Dermis microvascular lymphatic vessel endothelial cell (primary cell): ENCODE data around the gene SHISA7. TPM values are rescaled to one million over a fixed set of nuclear protein-coding genes. Genes with fewer than 3 reads are reported as not detected.
A peak's percentile ranks its signal among the peaks of the same experiment; 100 is the strongest.

Source experiments
- DNase-seq, 2 donors: peaks; one replicate each; pipeline versions ENCODE4 v3.0.0 to v3.0.0-alpha.2; 2010; ENCODE audit warnings: low read depth in 2 of 2
- total RNA-seq: library from RNA; depleted of rRNA; stranded (reverse); fragments of >200 nt; gene quantifications from 2 replicates; pipeline ENCODE4 v1.2.1, GENCODE V29; 2014

The SHISA7 gene
- total RNA-seq, result not detected in 2 replicates

DNA sequence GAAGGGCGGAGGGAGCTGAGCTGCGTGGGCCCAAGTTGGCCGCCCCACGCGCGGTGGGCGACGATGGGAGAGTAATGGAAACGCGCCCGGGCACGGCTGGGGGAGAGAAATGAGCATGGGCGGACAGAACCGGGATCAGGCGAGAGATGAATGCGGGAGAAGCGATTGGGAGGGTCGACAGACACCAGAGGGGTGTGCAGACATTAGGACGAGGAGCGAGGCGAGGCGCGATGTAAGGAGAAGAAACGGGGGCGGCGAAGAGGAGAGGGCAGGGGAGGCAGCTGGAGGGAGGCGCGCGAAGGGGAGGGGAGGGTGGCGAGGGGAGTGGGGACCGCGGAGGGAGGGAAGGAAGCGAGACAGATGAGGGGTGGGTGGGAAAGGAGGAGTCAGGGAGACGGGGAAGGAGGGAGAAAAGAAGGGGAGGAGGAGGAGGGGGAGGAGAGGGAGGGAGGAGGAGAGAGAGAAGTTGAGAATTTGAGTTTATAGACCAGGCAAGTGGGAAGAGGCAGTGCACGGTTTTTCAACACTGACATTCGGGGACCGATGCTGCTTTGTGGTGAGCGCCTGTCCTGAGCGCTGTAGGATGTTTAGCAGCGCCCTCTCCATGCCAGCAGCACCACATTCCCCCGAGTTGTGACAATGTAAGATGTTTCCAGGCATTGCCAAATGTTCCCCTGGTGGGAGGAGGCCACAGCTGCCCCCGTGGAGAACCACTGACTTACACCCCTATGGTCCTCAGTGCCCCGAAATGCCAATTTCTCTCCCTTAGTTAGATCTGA, at the start of gene SHISA7:
TSS of gene SHISA7 (minus strand) at position 256 of the 779 bp plus-strand sequence. CDS start 437 bp downstream, outside the sequence.
- no peak for DNase-seq

DNA sequence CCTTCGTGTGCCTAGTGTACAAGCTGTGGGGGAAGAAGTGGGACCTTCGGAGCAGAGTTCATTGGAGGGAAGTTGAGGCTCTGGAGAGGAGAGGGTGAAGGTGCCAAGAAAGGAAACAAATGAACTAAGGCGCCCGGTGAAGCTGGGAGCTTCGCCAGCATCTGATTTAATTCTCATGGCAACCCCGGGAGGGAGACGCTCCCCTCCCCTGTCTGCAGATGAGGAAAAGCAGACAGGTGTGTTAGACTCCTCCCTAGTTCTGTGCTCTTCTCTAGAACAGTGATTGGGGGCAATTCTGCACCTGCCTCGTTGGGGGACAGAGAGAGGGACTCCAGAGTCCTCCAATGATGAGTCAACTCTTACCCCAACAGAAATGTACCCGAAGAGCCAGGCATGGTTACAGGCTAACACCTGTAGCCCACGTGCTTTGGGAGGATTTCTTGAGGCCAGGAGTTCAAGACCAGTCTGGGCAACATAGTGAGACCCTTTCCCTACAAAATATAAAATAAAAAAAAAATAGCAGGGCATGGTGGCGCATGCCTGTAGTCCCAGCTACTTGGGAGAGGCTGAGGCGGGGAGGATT, 49.4 kb upstream of the SHISA7 start:
- no peak for DNase-seq

DNA sequence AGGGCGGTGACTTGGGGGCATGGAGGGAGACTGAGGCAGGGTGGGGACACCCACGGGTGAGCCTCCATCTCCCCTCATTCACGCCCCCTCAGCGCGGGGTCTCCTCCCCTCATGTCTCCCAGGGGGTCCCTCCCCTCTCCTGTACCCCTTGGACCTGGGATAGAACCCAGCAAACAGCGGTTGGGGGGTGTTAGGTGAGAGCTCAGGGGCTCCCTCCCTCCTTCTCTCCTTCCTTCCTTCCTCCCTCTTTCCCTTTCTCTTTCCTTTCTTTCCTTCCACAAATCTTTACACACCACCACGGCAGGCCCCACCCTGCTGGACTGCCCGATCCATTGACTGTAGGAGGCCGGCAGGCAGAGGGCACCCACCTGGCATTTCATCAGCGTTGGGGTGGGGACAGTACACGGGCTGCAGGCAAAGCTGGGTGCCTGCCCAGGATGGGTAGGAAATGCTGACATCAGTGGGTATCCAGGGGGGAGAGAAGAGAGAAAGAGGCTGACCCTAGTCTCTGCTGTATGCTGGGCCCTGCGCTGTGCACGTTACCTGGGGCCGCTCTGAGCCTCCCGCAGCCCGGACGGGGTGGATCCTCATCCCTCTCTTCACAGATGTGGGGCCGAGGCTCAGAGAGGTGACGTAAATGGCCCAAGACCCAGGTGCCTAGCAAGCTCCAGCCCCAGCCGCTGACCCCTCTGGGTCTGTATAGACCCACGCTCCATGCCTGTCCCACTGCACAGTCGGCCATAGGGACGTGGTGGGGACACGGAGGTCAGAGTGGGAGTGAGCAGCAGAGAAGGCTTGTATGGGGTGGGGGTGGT, 48.7 kb upstream of the SHISA7 start:
- no peak for DNase-seq

- no peak for DNase-seq
Observed at GRCh38 chr19:55490478-55491432, 47.7 kb upstream of the SHISA7 start.

DNA sequence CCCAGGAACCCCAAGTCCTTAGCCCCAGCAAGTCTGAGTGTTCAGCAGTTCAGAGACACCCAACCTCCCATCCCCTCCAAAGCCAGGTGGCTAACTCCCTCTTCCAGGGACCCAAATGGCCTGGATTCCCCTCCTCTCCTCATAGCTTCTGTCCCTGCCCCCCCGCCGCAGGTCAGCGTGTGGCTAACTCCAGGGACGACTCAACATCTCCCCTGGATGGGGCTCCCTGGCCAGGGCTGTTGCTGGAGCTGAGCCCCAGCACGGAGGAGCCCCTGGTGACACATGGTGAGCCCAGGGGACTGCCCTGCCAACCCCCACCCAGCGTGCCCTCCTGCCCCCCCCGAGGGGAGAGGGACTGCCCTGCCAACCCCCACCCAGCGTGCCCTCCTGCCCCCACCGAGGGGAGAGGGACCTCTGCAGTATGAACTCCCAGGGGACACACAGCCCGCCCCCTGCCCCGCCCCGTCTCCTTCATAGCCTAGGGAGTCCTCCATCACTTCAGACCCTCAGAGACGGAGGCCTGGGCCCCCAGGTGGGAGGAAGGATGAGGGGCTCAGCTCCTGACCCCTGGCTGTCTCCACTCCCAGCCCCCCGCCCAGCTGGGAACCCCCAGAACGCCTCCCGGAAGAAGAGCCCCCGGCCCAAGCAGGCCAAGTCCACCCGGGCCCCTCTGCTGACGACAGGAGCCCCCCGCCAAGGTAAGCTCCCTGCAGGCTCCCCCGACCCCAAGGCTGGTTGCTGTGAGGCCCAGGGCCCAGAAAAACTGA, 46.8 kb upstream of the SHISA7 start:
- DNase-seq, result no peak

DNA sequence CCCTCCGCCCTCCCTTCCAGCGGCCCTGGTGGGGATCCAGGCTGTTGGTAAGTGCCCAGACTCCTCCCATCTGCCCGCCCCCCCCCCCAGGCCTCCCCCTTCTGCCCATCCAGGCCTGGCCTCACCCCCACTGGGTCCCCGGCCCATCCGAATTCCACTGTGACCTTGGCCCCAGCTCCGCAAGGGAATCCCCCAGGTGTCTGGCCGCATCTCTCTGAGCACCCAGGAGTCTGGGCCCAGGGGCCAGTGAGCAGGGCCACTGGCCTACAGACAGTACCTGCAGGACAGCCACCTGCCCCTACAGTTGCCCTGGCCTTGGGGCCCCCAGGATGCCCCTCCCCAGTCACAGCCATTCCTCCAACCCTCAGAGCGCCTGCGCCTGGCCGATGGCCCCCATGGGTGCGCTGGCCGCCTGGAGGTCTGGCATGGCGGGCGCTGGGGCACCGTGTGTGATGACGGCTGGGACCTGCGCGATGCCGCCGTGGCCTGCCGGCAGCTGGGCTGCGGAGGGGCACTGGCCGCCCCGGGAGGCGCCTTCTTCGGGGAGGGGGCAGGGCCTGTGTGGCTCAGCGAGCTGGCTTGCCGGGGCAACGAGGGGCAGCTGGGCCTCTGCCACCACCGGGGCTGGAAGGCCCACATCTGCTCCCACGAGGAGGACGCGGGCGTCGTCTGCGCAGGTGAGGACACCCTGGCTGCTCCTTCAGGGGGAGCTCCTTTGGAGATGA, 46.0 kb upstream of the SHISA7 start:
- no peak for DNase-seq

DNA sequence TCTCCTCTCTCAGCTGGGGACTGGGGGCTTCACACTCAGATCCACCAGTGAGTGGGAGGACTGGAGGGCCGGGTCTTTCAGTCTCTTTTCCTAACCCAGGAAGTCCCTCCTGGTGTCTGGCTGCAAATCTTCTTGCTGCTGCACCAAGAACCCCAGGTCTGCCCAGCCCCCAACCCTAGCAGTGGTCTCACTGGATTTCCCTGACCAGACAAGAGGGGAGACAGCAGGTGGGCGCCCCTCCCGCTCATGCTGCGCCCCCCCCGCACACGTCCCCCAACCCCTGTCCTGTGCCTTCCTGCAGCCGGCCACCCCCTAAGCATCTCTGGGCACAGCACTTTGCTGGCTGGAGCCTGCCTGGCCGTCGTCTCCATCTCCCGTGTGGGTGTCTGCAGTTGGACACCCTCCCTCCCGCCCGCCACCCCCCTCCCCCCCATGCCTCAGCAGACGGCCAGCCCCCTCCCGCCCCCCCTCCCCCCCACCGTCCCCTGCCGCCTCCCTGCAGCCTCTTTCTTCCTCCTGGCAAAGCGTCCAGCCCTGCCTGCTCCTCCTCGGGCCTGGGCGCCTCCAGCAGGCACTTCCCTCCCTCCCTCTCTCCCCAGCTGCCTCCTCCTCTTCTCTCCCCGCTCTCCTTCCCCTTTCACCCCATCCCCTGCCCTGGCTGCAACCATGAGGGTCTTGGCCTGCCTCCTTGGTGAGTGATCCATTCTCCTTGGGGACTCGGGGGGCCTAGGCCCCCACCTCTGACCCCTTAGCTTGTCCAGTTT, 45.0 kb upstream of the SHISA7 start, which contains the start of gene SSC5D:
TSS of gene SSC5D (plus strand) at position 513 of the 764 bp plus-strand sequence. CDS start at position 667, 154 bp downstream.
- no peak for DNase-seq

DNA sequence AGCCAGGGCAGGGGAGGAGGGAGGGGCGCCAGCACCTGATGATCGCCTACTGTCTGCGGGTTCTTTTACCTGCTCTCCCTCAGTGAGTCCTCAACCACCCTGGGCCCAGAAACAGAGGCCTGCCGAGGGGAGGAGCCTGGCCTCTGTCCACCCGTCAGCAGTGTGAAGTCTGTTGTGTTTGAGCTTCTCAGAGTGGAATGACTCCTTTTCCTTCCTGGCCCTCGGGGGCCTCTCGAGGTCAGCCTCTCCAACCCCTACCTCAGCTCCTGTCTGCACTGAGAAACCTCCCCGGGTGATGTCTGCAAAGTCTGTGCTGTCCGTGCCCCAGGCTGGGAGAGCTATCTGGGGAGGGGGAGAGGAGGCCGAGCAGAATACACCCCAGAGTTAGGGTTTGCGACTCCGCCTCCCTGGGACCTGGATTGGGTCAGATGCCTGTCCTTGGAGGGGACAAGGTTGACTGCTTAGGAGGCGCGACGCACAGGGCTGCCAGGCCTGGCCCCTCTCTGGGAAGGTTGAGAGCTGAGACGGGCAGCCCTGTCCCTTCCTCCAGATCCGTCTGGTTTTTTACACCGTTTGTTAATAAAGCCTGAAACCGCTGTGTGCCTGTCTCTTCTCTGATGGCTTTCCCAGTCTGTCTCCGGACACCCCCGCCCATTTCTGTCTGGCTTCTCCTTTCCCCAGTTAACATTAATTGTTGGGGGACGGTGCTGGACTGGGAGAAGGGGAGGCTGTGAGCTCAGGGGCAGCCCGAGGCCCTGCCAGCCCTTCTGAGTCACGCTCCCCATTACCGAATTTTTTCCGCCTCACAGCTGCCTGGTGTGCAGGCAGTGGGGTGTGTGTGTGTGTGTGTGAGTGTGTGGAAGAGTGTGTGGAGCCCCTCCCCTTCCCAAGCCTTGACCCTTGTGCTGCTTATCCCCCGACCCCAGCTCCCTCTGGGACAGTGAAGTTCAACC, 44.1 kb upstream of the SHISA7 start:
- peak; percentile 74 to 89 for DNase-seq

DNA sequence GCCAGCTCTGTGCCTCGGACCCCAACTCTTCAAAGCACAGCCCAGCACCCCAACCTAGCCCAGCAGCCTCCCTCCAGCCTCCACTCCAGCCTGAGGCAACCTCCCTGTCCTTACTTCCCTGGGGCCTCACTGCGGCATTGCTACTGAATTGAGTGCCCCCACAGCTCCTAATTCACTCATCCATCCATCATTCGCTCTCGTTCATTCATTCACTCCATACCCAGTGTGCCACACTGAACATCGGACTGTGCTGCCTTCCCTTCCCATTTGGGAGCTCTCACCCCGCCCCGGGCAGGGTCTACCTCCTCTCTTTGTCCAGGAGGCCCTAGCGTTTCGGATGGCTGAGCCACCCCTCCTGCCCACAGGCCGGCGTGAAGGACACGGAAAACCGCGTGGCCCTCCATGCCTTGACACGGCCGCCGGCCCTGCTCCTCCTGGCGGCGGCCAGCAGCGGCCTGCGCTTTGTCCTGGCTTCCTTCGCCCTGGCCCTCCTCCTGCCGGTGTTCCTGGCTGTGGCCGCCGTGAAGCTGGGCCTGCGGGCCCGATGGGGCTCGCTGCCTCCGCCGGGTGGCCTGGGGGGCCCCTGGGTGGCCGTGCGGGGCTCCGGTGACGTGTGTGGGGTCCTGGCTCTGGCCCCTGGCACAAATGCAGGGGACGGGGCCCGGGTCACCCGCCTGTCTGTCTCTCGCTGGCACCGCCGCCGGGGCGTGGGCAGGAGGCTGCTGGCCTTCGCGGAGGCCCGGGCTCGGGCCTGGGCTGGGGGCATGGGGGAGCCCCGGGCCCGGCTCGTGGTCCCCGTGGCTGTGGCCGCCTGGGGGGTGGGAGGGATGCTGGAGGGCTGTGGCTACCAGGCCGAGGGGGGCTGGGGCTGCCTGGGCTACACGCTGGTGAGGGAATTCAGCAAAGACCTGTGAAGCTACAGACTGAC, 43.2 kb upstream of the SHISA7 start:
- peak in 1 of 2 donors; percentile 10 for DNase-seq

GRCh38 chr19:55485439-55486011, 42.4 kb upstream of the SHISA7 start:
- DNase-seq, result no peak

DNA sequence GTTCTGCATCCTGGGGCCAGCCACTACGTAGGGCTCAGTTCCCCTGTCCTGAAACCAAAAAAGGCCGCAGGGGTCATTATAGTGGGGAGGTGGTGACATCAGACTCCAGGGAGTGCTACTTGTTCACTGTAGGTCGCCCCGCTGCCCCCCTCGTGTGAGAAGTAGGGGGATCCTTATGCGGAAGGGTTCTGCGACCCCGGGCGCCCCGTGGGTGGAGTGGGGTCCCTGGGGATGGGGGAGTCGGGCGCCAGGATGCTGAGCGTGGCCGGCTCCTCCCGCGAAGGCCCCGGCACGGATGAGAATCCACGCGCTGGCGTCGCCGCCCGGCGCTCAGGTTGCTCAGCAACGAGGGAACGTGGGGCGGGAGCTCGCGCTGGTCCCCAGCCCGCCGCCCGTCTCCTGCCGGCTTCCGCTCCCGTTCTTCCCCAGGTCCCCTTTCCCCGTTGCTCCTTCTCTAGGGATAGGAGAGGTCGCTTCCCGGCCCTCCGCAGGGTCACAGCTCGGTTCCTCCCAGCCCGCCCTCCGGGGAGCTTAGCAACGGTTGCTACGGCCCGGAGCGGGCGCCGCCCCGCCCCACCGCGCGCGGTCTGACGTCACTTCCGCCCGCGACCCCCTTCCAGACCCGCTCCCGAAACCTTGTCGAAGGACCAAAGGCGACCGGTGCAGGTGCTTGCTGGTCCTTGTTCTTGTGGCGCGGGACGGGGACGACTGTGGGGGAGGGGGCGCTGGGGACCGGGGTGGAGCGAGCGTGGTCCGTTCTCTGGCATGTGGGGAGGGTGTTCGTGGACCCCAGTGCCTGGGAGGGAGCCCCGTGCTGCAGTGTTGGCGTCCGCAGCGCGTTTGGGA, 41.7 kb upstream of the SHISA7 start, which contains the start of gene NAT14:
TSS of gene NAT14 (plus strand) at position 596 of the 846 bp plus-strand sequence. CDS start 521 bp downstream, outside the sequence.
- DNase-seq, result peak in 1 of 2 donors; percentile 55

DNA sequence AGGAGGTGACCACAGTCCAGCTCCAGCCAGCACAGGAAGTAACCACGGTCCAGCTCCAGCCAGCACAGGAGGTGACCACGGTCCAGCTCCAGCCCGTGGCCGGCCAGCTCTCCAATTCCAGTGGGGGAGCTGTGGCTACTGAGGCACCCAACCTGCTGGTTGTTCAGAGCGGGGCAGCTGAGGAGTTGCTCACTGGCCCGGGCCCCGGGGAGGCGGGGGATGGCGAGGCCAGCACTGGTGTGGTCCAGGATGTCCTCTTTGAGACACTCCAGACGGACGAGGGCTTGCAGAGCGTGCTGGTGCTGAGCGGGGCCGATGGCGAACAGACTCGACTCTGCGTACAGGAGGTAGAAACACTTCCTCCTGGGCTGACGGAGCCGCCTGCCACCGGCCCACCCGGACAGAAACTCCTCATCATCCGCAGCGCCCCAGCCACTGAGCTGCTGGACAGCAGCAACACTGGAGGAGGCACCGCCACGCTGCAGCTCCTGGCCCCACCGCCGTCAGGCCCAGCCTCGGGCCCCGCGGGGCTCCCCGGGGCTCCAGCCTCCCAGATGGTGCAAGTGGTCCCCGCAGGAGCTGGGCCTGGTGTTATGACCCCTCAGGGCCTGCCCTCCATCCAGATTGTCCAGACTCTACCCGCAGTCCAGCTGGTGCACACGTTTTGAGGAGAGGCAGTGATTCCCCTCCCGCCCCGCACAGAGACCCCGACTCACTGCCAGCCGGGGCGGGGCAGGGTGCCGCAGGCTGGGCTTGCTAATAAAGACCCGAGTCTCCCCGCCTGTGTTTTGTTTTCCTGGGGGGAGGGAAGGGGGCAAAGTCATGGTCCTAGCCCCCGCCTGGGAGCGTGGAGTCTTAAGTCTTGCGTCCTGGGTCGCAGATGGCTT, 40.8 kb upstream of the SHISA7 start:
- DNase-seq, result no peak

DNA sequence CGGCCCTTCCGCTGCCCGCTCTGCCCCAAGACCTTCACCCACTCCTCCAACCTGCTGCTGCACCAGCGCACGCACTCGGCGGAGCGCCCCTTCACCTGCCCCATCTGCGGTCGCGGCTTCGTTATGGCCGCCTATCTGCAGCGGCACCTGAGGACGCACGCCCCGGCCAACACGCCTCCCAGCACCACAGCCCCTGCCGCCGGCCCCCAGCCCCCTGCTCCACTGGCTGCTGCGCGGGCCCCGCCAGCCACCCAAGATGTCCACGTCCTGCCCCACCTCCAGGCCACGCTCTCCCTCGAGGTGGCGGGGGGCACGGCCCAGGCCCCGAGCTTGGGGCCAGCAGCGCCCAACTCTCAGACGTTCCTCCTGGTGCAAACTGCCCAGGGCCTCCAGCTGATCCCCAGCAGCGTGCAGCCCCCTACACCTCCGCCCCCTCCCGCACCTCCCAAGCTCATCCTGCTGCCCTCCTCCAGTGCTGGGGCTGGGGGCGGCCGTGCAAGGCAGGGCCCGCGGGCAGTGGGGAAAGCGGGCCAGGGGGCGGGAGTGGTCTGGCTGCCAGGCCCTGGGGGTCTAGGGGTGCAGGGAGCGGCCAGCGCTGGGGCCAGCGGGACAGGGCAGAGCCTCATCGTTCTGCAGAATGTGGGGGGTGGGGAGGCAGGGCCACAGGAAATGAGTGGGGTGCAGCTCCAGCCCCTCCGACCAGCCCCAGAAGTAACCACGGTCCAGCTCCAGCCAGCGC, 40.0 kb upstream of the SHISA7 start:
- no peak for DNase-seq
